GM19351 (cell line): Measurements from ENCODE around the gene EFHD2.
"Not testable (repeated sequence)": the region's sequence is repeated elsewhere in the genome, so short reads cannot be mapped to it uniquely, and the experiment has no call there.

Experiments used
- ATAC-seq: cut with Tn5 transposase; IDR thresholded peaks from one replicate; pipeline ENCODE4 v1.9.1; 2021; ENCODE audit warnings: mild to moderate bottlenecking, moderate library complexity; ENCODE audit not compliant: unreplicated experiment

Gene EFHD2

GRCh38 chr1:15451014-15451722 is 41.5 kb downstream of the EFHD2 start:
- no peak for ATAC-seq

GRCh38 chr1:15452216-15452615 is 42.5 kb downstream of the EFHD2 start:
- ATAC-seq = no peak

- ATAC-seq = no peak
Observed at GRCh38 chr1:15452866-15453571, 43.3 kb downstream of the EFHD2 start.

- ATAC-seq = no peak
Observed at GRCh38 chr1:15453734-15454133, 44.0 kb downstream of the EFHD2 start.

DNA sequence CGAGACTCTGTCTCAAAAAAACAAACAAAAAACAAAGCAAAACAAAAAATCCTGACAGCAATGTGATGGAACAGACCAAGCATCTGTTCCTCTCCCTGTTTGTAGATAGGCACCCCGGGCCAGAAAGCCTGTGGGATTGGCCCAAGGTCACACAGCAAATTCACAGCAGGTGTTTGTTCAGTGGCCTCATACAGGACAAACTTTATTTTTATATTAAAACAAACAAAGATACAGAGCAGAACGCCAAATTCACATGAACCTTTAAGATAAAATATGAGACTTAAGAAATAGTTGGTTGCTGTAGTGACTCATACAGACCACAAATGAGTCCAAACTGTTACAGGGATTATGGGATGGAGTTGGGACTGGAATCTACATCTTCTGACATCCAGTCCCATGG is 44.6 kb downstream of the EFHD2 start:
- ATAC-seq = no peak

DNA sequence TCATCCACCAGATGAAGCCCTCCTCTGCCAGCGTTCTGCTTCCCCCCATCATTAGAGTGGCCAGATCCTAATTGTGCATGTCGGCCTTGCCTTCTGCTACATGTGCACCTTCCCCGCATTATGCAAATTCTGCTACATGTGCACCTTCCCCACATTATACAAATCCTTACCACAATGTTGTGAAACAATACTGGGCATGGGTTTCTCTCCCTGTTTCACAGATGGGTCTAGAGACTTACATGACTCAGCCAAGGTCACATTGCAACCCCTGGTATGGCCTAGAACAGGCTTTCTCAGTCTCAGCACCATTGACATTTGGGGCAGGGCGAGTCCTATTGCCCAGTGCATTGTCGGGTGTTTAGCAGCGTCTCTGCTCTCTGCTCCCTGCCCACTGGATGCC is 45.8 kb downstream of the EFHD2 start:
- ATAC-seq = no peak

DNA sequence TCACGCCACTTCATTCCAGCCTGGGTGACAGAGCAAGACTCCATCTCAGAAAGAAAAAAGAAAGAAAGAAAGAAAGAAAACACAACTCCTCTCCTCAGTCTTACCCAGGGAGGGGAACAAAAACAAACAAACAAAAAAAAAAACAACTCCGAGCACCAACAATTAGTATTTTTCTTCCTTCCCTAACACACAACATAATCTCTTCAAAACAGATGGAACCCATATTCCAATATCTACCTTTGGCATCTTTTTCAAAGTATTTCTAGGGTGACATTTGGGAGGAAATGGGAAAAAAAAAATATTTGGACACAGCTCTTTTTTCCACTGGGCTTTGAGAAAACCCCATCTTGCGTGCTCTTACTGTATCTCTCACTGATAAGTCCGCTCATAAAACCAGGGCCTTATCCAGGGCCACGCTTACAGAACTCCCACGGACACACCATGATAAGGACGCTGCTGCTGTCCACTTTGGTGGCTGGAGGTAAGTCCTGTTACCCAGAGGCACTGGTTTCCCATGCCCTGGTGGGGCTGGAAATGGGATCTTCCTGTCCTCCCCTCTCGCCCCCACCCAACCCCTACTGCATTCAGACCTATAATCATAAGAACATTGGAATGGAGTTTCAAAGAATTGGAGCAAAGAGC is 46.7 kb downstream of the EFHD2 start, which contains the start of gene CELA2A:
Gene CELA2A, plus strand, starts transcription at position 420 of the 642 bp plus-strand sequence. Its CDS starts 22 bp downstream, at position 442.
- no peak for ATAC-seq

GRCh38 chr1:15457585-15457984 is 47.9 kb downstream of the EFHD2 start:
- no peak for ATAC-seq

GRCh38 chr1:15458388-15458787 is 48.7 kb downstream of the EFHD2 start:
- not testable (repeated sequence) for ATAC-seq

DNA sequence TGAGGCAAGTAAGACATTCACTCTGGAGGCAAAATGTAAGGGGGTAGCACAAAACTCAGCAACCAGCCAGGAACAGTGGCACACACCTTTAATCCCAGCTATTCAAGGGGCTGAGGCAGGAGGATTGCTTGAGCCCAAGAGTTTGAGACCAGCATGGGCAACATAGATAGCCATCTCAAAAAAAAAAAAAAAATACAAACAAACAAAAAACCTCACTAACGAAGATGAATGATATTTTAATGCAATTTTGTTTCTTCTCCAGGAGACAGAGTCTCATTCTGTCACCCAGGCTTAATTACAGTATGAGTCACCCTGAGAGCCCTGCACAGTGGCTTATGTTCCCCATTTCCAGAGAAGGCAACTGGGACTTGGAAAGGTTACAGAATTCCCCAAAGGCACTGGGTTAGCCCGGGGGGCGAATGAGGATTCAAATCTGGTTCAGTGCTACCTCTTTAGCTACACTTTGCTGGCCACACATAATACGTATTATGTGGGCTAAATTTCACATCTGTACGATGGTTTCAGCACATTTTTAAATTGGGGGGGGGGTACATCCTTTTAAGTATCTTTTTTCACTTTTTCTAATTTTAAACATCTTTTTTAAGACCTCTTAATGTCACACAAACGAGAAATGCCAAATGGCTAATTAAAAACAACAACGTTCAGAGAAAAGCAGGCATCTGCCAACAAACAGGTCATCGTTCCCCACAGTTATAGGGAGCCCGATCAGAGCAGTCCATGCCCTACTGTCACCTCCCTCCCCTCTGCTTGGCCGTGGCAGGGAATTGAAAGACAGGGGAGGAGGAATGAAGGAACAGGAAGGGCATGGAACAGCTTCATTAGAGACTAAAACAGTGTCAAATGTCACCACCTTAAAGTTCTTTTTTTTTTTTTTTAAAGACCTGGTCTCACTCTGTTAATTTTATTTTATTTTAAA is 50.4 kb downstream of the EFHD2 start:
- no peak for ATAC-seq

DNA sequence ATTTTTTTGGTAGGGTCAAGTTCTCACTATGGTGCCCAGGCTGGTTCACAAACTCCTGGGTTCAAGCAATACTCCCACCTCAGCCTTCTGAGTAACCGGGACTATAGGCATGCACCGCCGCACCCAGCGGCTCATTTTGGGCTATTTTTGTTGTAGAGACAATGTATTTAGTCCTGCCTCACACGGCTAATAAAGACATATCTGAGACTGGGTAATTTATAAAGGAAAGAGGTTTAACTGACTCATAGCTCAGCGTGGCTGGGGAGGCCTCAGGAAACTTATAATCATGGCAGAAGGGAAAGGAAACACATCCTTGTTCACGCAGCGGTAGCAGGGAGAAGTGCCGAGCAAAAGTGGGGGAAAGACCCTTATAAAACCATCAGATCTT is 51.0 kb downstream of the EFHD2 start:
- no peak for ATAC-seq

GRCh38 chr1:15463064-15463800 is 53.5 kb downstream of the EFHD2 start:
- ATAC-seq = not testable (repeated sequence)

DNA sequence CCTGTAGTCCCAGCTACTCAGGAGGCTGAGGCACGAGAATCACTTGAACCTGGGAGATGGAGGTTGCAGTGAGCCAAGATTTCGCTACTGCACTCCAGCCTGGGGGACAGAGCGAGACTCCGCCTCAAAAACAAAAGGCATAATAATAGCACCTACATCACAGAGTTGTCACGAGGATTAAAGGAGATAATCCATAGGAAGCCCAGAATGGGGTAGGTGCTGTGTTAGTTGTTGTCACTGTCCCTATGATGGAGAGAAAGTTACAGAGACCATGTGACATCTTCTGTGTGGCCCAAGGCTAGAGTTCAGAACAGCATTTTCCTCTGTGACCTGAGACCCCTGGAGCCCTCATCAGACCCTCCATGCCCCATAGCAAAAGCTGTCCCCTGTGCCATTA is 54.2 kb downstream of the EFHD2 start:
- ATAC-seq = not testable (repeated sequence)

- ATAC-seq = no peak
Observed at GRCh38 chr1:15465674-15466073, 56.0 kb downstream of the EFHD2 start.

DNA sequence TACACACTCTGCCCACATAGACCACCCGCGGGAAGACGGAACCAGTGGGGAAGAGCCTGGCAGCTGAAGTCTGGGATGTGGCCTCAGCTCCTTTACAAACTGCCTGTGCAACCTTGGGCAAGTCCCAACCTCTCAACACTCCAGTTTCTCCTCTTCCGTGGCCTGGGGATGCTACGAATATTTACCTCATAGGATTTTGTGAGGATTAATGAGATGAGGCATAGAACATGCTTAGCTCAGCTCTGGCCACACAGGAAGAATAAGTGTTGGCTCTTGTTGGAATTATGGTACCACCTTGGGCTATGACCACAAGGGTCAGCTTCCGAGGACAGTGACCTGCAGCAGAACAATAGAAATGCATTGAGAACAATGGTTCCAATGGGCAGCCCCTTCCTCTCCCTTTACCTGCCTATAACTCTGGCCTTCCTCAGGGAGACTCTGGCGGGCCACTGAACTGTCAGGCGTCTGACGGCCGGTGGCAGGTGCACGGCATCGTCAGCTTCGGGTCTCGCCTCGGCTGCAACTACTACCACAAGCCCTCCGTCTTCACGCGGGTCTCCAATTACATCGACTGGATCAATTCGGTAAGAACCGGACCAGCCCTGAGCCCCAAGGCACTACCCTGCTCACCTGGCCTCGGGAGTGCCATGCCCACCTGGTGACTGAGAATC is 57.4 kb downstream of the EFHD2 start:
- ATAC-seq = not testable (repeated sequence)

DNA sequence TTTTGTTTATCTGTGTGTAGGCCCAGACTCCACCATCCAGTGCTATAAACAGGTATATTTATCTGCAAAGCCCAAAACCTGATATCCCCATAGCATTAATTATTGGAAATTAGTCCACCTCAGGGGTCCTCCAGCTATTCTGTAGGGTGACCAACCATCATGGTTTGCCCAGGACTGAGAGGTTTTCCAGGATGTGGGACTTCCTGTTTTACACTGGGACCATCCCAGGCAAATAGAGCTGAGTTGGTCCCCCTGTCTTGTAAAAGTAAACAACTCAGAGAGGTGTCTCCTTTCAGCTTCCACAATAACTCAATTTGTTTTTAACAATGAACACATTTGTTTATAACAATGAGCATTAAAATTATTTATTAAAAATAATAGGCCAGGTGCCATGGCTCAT is 58.5 kb downstream of the EFHD2 start:
- no peak for ATAC-seq

- no peak for ATAC-seq
Observed at GRCh38 chr1:15469361-15469760, 59.7 kb downstream of the EFHD2 start.

DNA sequence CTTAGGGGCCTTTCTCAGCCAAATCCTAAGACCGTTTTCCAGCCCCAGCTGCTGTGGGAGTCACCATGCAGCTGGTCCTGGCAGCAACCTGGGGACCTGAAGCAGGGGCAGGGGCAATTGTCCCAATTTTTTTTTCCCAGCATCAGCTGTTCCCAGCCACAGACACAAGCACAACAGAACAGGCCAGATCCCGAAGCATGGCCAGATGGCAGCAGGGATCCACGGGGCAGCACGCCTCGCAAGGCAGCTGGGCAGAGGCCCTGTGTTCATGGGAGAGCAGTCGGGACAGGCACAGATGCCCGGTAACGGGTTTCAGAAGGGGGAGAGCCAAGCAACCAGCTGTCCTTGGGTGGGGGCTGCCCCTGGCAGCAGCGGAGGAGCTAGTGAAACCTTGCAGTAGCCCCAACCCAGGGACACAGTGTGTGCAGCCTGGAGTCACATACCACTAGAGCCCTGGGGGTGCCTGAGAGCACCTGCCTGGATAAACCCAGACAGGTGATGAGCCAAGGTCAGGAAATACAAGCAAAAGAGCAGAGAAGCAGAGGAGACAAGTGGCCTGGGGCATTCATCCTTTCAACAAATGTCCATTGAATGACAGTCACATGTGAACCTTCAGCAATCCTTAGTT is 60.2 kb downstream of the EFHD2 start:
- not testable (repeated sequence) for ATAC-seq

- ATAC-seq = not testable (repeated sequence)
Observed at GRCh38 chr1:15471067-15471466, 61.4 kb downstream of the EFHD2 start.
